ENCODE measurements around the gene FGB. TPM values are rescaled to one million over a fixed set of nuclear protein-coding genes. Genes with fewer than 3 reads are reported as not detected.

The FGB gene
- total and polyA plus RNA-seq, 2 of the 13 experiments (the other 11 are each of a cell fraction or from before 2014, with no cell fraction given), result 226 to 784 TPM

DNA sequence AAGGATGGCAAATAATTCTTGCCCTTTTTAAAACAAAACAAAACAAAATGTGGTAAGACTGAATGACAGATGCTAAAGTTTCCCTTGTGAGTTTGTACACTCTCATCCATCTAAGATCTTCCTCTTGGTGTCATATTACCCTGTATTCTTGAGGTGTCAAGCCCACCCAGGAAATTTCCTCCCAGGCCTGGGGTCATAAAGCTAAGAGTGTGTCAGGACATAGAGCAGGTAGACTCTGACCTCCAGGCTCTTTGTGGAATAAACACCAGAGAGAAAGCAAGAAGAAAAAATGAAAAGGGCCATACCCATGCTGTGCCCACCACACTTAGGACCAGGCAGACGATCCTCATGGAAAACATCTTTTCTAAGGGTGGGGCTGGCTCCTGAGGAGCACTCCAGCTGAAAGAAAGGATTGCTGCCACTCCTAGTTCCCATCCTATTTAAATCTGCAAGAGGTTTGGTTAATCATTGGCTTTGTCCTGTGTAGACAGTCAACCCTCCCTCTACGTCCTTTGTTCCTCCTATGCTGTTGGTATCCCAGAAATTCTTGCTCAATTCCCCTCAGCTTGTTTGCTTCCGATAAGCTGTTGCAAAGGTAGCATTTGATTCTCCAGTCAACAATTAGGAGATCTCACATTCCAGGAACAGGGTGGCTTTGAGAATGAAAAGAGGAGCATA lies 27.7 kb downstream of the FGB start, which contains the start of gene FGA (continued):
- TF ChIP-seq, protein P1, sequence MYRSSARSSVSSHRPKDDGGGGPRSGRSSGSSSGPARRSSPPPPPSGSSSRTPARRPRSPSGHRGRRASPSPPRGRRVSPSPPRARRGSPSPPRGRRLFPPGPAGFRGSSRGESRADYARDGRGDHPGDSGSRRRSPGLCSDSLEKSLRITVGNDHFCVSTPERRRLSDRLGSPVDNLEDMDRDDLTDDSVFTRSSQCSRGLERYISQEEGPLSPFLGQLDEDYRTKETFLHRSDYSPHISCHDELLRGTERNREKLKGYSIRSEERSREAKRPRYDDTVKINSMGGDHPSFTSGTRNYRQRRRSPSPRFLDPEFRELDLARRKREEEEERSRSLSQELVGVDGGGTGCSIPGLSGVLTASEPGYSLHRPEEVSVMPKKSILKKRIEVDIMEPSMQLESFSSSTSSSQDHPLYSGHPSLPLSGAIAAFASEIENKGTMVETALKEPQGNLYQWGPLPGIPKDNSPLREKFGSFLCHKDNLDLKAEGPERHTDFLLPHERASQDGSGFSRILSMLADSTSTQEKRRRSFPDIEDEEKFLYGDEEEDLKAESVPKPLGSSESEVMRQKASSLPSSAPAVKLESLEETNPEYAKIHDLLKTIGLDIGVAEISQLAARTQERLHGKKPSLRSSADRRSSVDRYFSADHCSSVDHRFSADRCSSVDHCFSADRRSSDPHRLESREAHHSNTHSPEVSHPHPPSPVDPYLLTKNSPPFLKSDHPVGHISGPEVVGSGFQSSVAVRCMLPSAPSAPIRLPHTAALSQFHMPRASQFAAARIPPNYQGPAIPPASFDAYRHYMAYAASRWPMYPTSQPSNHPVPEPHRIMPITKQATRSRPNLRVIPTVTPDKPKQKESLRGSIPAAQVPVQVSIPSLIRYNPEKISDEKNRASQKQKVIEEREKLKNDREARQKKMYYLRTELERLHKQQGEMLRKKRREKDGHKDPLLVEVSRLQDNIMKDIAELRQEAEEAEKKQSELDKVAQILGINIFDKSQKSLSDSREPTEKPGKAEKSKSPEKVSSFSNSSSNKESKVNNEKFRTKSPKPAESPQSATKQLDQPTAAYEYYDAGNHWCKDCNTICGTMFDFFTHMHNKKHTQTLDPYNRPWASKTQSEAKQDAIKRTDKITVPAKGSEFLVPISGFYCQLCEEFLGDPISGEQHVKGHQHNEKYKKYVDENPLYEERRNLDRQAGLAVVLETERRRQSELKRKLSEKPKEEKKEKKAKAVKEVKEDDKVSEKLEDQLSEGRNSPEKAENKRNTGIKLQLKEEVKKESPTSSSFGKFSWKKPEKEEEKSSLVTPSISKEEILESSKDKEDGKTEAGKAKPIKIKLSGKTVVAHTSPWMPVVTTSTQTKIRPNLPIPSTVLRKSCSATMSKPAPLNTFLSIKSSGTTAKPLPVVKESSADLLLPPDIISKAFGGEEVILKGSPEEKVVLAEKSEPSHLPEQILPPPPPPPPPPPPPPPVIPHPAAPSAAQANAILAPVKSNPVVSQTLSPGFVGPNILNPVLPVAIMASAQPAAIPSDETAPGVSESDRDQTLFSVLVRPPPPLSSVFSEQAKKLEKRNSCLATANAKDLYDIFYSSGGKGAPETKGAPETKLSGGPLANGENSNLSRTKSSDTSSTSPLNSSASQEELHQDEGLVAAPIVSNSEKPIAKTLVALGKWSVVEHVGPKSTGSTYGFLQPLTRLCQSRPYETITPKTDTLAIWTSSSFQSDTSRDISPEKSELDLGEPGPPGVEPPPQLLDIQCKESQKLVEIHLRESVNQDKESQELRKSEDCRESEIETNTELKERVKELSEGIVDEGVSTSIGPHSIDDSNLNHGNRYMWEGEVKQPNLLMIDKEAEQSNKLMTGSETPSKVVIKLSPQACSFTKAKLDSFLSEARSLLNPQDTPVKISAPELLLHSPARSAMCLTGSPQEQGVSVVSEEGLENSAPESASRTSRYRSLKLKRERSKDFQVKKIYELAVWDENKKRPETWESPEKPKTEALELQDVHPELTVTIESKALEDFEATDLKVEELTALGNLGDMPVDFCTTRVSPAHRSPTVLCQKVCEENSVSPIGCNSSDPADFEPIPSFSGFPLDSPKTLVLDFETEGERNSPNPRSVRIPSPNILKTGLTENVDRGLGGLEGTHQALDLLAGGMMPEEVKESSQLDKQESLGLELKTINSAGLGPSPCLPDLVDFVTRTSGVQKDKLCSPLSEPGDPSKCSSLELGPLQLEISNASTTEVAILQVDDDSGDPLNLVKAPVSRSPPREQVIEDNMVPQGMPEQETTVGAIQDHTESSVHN (CRISPR knock-in tag; IDR thresholded peaks at IDR 0.05), result 0 out of 2 replicates have a peak, but pooled peaks have one; percentile 57
- TF ChIP-seq NFKBIZ (CRISPR knock-in tag; IDR thresholded peaks at IDR 0.05) (peak; percentile 98), ZFP82 (CRISPR knock-in tag; IDR thresholded peaks at IDR 0.05; ENCODE audit: borderline replicate concordance) (no peak), FOXK1 (CRISPR knock-in tag; IDR thresholded peaks at IDR 0.05; ENCODE audit: borderline replicate concordance, low read depth) (peak; percentile 96), PAF1 (CRISPR knock-in tag; IDR thresholded peaks at IDR 0.05) (peak; percentile 93), ZNF746 (CRISPR knock-in tag; IDR thresholded peaks at IDR 0.05) (peak; percentile 96), TCF12 (IDR thresholded peaks at IDR 0.05) (no peak), TCF12 (CRISPR knock-in tag; IDR thresholded peaks at IDR 0.05) (peak; percentile 98), ZNF143 (CRISPR knock-in tag; IDR thresholded peaks at IDR 0.05) (no peak), MIXL1 (CRISPR knock-in tag; IDR thresholded peaks at IDR 0.05) (peak; percentile 99), ZNF331 (CRISPR knock-in tag; IDR thresholded peaks at IDR 0.05) (peak; percentile 90), SALL2 (CRISPR knock-in tag; IDR thresholded peaks at IDR 0.05) (peak; percentile 71; the same call in 1 of the 2 replicates)
- TF ChIP-seq, protein P2, sequence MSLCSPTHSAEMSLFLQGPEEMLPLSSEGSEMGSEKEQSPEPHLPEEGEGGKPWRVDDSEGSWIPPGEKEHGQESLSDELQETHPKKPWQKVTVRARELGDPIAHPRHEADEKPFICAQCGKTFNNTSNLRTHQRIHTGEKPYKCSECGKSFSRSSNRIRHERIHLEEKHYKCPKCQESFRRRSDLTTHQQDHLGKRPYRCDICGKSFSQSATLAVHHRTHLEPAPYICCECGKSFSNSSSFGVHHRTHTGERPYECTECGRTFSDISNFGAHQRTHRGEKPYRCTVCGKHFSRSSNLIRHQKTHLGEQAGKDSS (CRISPR knock-in tag; IDR thresholded peaks at IDR 0.05; ENCODE audit: borderline replicate concordance, low read depth), result peak; percentile 46; the same call in 1 of the 2 replicates
- TF ChIP-seq, protein P3, sequence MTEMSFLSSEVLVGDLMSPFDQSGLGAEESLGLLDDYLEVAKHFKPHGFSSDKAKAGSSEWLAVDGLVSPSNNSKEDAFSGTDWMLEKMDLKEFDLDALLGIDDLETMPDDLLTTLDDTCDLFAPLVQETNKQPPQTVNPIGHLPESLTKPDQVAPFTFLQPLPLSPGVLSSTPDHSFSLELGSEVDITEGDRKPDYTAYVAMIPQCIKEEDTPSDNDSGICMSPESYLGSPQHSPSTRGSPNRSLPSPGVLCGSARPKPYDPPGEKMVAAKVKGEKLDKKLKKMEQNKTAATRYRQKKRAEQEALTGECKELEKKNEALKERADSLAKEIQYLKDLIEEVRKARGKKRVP (CRISPR knock-in tag; IDR thresholded peaks at IDR 0.05), result peak in 1 of 2 experiments; percentile 94; a peak in 2 of 4 replicates
- TF ChIP-seq, protein P4, sequence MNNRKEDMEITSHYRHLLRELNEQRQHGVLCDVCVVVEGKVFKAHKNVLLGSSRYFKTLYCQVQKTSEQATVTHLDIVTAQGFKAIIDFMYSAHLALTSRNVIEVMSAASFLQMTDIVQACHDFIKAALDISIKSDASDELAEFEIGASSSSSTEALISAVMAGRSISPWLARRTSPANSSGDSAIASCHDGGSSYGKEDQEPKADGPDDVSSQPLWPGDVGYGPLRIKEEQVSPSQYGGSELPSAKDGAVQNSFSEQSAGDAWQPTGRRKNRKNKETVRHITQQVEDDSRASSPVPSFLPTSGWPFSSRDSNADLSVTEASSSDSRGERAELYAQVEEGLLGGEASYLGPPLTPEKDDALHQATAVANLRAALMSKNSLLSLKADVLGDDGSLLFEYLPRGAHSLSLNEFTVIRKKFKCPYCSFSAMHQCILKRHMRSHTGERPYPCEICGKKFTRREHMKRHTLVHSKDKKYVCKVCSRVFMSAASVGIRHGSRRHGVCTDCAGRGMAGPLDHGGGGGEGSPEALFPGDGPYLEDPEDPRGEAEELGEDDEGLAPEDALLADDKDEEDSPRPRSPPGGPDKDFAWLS (CRISPR knock-in tag; IDR thresholded peaks at IDR 0.05; ENCODE audit: borderline replicate concordance), result no peak
- TF ChIP-seq, protein P5, sequence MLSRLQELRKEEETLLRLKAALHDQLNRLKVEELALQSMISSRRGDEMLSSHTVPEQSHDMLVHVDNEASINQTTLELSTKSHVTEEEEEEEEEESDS (CRISPR knock-in tag; IDR thresholded peaks at IDR 0.05; ENCODE audit: borderline replicate concordance), result peak; percentile 58; the same call in 1 of the 2 replicates
